Astrocyte of the cerebellum (primary cell): ENCODE data around the gene PLPP3.

ENCODE experiments used
- DNase-seq: peaks from one replicate; pipeline ENCODE4 v3.0.0-alpha.2; 2011; ENCODE audit warnings: low read depth
- H3K4me3 ChIP-seq: 2 replicates; pipeline ENCODE4 v1.5.1; 2011; ENCODE audit warnings: mild to moderate bottlenecking, low read depth, low read length, moderate library complexity
- in situ Hi-C: cut with HindIII; loops from 2 replicates; pipeline ENCODE4 v1.10.0; 2017; ENCODE audit warnings: low sequenced_read_pairs
- TF ChIP-seq, protein P1 (sequence below): IDR thresholded peaks from 2 replicates; pipeline ENCODE4 v1.5.1; 2012; ENCODE audit warnings: low read length, low read depth, moderate library complexity, mild to moderate bottlenecking; ENCODE audit errors: missing control alignments

PLPP3 gene

DNA sequence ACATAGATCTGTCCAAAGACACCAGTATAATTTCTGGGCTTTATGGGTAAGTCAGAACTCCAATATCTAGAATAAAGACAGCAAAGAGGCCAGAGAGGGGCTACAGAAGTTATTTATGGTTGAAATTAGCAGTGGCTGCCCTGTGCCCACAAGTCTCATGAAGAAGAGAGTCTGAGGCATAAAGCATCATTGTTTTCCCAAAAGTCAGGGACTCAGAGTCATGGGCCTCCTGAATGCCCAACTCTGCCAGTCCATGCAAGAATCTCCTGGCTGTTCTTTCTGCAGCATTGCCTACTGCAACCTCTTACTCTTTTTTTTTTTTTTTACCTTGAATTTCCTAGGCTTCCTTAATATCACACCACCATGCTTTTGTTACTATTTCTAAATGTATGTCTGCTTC lies 49.6 kb downstream of the PLPP3 start:
- H3K4me3 ChIP-seq, result no peak overlapping the region
- TF ChIP-seq, protein P1, sequence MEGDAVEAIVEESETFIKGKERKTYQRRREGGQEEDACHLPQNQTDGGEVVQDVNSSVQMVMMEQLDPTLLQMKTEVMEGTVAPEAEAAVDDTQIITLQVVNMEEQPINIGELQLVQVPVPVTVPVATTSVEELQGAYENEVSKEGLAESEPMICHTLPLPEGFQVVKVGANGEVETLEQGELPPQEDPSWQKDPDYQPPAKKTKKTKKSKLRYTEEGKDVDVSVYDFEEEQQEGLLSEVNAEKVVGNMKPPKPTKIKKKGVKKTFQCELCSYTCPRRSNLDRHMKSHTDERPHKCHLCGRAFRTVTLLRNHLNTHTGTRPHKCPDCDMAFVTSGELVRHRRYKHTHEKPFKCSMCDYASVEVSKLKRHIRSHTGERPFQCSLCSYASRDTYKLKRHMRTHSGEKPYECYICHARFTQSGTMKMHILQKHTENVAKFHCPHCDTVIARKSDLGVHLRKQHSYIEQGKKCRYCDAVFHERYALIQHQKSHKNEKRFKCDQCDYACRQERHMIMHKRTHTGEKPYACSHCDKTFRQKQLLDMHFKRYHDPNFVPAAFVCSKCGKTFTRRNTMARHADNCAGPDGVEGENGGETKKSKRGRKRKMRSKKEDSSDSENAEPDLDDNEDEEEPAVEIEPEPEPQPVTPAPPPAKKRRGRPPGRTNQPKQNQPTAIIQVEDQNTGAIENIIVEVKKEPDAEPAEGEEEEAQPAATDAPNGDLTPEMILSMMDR, result no peak
- in situ Hi-C loops, result no loop called here
- no peak for DNase-seq

DNA sequence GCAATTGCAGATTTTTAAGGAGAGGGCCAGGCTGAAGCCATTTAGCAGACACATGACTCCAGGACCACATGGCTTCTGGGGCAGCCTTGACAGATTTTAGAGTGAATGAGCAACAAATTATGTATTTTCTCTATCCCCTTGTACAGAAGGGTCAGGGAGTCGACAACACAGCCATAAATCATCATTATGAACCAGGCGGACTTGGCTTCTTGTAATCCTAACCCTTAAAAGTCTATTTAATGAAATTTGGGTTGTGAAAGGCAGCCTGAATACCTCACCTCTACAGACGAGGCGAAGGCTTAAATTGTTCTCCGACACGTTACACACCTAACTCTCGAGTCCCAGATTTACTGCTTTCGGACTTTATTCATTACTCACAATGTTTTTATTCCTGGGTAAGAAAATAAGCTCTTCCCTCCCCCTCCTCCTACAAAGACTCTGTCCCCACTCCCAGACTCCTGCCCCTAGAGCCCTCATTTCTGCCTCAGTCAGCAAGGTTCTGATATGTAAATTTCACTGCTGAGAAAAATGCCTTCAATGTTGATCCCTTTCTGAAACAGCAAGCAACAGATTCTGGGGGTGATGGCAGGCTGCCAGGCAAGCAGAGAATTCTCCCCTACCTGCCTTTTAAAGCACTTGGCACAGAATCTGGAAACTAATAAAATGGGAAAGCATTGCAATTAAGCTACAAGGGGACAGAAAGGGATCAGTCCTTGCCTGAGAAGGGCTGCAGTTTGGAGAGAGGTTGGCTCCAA lies 51.6 kb downstream of the PLPP3 start:
- no peak for DNase-seq
- TF ChIP-seq, protein P1, result no peak
- in situ Hi-C loops, result no loop called here
- H3K4me3 ChIP-seq, result no peak overlapping the region

DNA sequence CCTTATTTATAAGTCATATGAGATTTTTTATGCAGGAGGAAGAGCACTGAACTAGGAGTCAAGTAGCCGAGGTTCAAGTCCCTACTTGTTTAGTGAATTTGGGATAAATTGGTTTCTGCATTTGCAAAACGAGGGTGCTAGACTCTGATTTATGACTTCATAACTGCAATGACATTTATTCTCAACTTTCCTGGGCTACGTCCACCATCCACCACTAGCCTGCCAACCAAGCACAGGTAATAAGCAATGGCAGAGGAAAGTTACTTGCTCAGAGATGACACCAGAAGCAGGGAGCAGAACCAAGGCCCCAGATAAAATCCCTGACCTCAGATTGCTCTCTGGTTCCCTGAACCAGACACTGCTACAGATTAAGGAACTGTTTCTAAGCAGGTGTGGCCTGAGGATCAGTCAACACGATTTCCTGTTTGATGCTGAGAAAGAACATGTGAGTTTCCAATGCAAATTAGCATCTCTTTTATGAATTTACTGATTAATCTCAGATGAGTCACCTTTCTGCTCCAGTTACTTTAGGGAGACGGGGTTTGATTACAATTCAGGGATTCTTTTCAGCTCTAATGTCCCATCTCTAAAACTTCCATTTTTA lies 52.7 kb downstream of the PLPP3 start:
- in situ Hi-C loops, result no loop called here
- DNase-seq, result no peak
- no peak overlapping the region for H3K4me3 ChIP-seq

DNA sequence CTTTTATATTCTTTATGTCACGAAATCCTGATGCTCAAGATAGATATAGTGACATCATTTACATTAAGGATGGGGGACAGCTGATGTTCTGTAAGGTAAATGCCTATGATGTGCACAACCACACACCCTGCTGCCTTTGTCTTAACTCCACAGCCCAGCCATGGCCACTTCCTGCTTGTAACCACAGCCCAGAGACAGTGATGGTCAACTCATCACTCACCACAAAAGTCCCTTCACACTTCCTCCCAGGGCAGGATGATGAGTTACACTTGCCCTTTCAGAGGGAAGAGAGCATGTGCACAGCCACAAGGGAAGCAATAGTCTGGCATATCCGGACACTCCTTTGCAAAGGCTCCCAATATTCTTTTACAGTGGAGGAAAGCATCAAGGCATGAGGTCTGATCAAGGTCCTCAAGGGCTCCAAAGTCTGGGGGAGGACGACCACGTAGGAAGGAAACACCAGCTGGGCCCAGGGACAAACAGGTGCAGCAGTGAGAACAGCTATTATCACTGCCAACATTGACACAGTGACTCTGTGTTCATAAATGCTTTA lies 53.8 kb downstream of the PLPP3 start:
- in situ Hi-C loops, result no loop called here
- TF ChIP-seq, protein P1, result no peak
- DNase-seq, result no peak
- H3K4me3 ChIP-seq, result no peak overlapping the region

More for the DNA sequence above, 52.7 kb downstream of the PLPP3 start:
- TF ChIP-seq, protein P1, result no peak

DNA sequence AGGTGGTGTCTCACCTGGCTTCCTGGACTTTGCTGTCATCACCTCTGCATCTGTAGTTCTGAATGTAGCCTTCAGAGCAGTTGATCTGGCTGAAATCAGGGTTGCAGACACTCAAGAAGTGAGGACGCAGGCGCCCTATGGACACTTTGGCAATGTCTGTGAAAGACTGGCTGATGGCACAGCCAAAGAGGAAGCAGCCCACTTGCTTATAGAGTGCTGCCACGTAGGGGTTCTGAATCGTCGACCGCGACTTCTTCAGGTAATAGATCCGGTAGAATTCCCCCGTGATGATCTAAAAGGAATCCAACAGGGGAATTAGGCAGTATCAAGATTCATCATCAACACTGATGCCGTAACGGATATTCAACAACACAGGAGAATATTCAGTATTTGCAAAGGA lies 55.1 kb downstream of the PLPP3 start:
- DNase-seq, result no peak

DNA sequence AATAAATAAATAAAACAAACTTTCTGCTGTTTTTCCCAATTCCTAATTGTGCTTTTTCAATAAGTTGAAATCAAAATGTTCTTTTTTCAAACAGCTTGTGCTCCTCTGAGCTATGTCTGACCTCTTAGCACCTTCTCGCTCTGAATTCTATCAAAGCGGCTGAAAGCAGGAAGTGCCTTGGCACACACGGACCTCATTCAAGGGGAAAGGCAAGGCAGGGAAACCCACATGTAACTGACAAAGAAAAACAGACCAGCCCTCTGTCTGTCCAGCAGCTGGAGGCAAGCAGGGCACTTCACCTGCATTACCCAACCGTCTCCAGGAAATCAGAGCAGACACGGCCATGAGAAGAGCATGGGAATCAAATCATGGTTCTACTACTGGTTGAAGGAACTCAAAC lies 56.7 kb downstream of the PLPP3 start:
- TF ChIP-seq, protein P1, result no peak
- no peak overlapping the region for H3K4me3 ChIP-seq
- in situ Hi-C loops, result no loop called here
- DNase-seq, result no peak

More for the DNA sequence above, 55.1 kb downstream of the PLPP3 start:
- TF ChIP-seq, protein P1, result no peak
- no peak overlapping the region for H3K4me3 ChIP-seq
- in situ Hi-C loops, result no loop called here
